HEK293 (cell line): Measurements from ENCODE around the gene AP3B1.

Source experiments
- BCL6B ChIP-seq: fragments of 450-650 bp; formaldehyde crosslinking; IDR thresholded peaks from 2 replicates; pipeline ENCODE4 v1.5.1; 2017; ENCODE audit warnings: missing biosample characterization, missing genetic modification characterization
- KLF16 ChIP-seq: fragments of 450-650 bp; formaldehyde crosslinking; IDR thresholded peaks from 2 replicates; pipeline ENCODE4 v1.5.1; 2017; ENCODE audit warnings: missing biosample characterization, missing genetic modification characterization
- KLF17 ChIP-seq: fragments of 450-650 bp; formaldehyde crosslinking; IDR thresholded peaks from 2 replicates; pipeline ENCODE4 v1.5.1; 2016; ENCODE audit warnings: missing biosample characterization, missing genetic modification characterization
- MYNN ChIP-seq: fragments of 450-650 bp; formaldehyde crosslinking; IDR thresholded peaks from 2 replicates; pipeline ENCODE4 v1.5.1; 2016; ENCODE audit warnings: missing biosample characterization, missing genetic modification characterization, borderline replicate concordance
- OVOL3 ChIP-seq: fragments of 450-650 bp; formaldehyde crosslinking; IDR thresholded peaks from 2 replicates; pipeline ENCODE4 v1.5.1; 2016; ENCODE audit warnings: missing biosample characterization, missing genetic modification characterization
- PRDM2 ChIP-seq: fragments of 450-650 bp; formaldehyde crosslinking; IDR thresholded peaks from 2 replicates; pipeline ENCODE4 v1.5.1; 2016; ENCODE audit warnings: missing biosample characterization, missing genetic modification characterization, borderline replicate concordance
- PRDM6 ChIP-seq: fragments of 450-650 bp; formaldehyde crosslinking; IDR thresholded peaks from 2 replicates; pipeline ENCODE4 v1.5.1; 2017; ENCODE audit warnings: missing biosample characterization, missing genetic modification characterization
- YY2 ChIP-seq: fragments of 450-650 bp; formaldehyde crosslinking; IDR thresholded peaks from 2 replicates; pipeline ENCODE4 v1.5.1; 2016; ENCODE audit warnings: missing biosample characterization, missing genetic modification characterization
- ZBTB44 ChIP-seq: fragments of 450-650 bp; IDR thresholded peaks from 2 replicates; pipeline ENCODE4 v1.5.1; 2018; ENCODE audit warnings: missing biosample characterization, mild to moderate bottlenecking, missing genetic modification characterization
- ZNF146 ChIP-seq: fragments of 450-650 bp; formaldehyde crosslinking; IDR thresholded peaks from 2 replicates; pipeline ENCODE4 v1.5.1; 2016; ENCODE audit warnings: missing biosample characterization, missing genetic modification characterization
- ZNF184 ChIP-seq: fragments of 450-650 bp; IDR thresholded peaks from 2 replicates; pipeline ENCODE4 v1.5.1; 2018; ENCODE audit warnings: missing biosample characterization, mild to moderate bottlenecking, missing genetic modification characterization
- ZNF2 ChIP-seq: fragments of 450-650 bp; formaldehyde crosslinking; IDR thresholded peaks from 2 replicates; pipeline ENCODE4 v1.5.1; 2016; ENCODE audit warnings: missing biosample characterization, missing genetic modification characterization
- ZNF202 ChIP-seq: fragments of 450-650 bp; formaldehyde crosslinking; IDR thresholded peaks from 2 replicates; pipeline ENCODE4 v1.5.1; 2016; ENCODE audit warnings: missing biosample characterization, missing genetic modification characterization, borderline replicate concordance
- ZNF302 ChIP-seq: fragments of 450-650 bp; formaldehyde crosslinking; IDR thresholded peaks from 2 replicates; pipeline ENCODE4 v1.5.1; 2016; ENCODE audit warnings: missing biosample characterization, missing genetic modification characterization, low read depth
- ZNF335 ChIP-seq: fragments of 450-650 bp; formaldehyde crosslinking; conservative IDR thresholded peaks from 2 replicates; pipeline ENCODE4 v1.5.1; 2016; ENCODE audit warnings: missing biosample characterization, missing genetic modification characterization
- ZNF416 ChIP-seq: fragments of 450-650 bp; formaldehyde crosslinking; IDR thresholded peaks from 2 replicates; pipeline ENCODE4 v1.5.1; 2016; ENCODE audit warnings: missing biosample characterization, missing genetic modification characterization
- ZNF426 ChIP-seq: fragments of 450-650 bp; formaldehyde crosslinking; IDR thresholded peaks from 2 replicates; pipeline ENCODE4 v1.5.1; 2017; ENCODE audit warnings: missing biosample characterization, missing genetic modification characterization, mild to moderate bottlenecking, inconsistent platforms, moderate library complexity
- ZNF449 ChIP-seq: fragments of 450-650 bp; formaldehyde crosslinking; IDR thresholded peaks from 2 replicates; pipeline ENCODE4 v1.5.1; 2017; ENCODE audit warnings: missing biosample characterization, mild to moderate bottlenecking, missing genetic modification characterization, moderate library complexity
- ZNF501 ChIP-seq: fragments of 450-650 bp; formaldehyde crosslinking; IDR thresholded peaks from 2 replicates; pipeline ENCODE4 v1.5.1; 2016; ENCODE audit warnings: missing biosample characterization, missing genetic modification characterization
- ZNF513 ChIP-seq: fragments of 450-650 bp; IDR thresholded peaks from 2 replicates; pipeline ENCODE4 v1.5.1; 2018; ENCODE audit warnings: missing biosample characterization, missing genetic modification characterization
- ZNF561 ChIP-seq: fragments of 450-650 bp; IDR thresholded peaks from 2 replicates; pipeline ENCODE4 v1.5.1; 2018; ENCODE audit warnings: missing biosample characterization, missing genetic modification characterization, borderline replicate concordance
- ZNF585B ChIP-seq: fragments of 450-650 bp; formaldehyde crosslinking; IDR thresholded peaks from 2 replicates; pipeline ENCODE4 v1.5.1; 2016; ENCODE audit warnings: missing biosample characterization, missing genetic modification characterization
- ZNF843 ChIP-seq: fragments of 450-650 bp; formaldehyde crosslinking; IDR thresholded peaks from 2 replicates; pipeline ENCODE4 v1.5.1; 2016; ENCODE audit warnings: missing biosample characterization, missing genetic modification characterization
- ZSCAN30 ChIP-seq: fragments of 450-650 bp; IDR thresholded peaks from 2 replicates; pipeline ENCODE4 v1.5.1; 2018; ENCODE audit warnings: missing biosample characterization, mild to moderate bottlenecking, missing genetic modification characterization, moderate library complexity

Gene AP3B1

GRCh38 chr5:77995793-77996409 is 298.6 kb downstream of the AP3B1 start (continued):
- TF ChIP-seq ZNF302 (no peak), ZNF416 (tag by site-specific recombination) (no peak), ZNF335 (peak; percentile 19; the same call in 1 of the 2 replicates), ZNF501 (tag by site-specific recombination) (peak; percentile 88; the same call in 1 of the 2 replicates), KLF17 (peak; percentile 68; the same call in 1 of the 2 replicates), ZNF184 (tag by site-specific recombination) (peak; percentile 5; the same call in 1 of the 2 replicates), ZNF202 (no peak), KLF16 (peak; percentile 83; the same call in 1 of the 2 replicates), PRDM2 (tag by site-specific recombination) (no peak), BCL6B (tag by site-specific recombination) (peak; percentile 79), ZNF513 (tag by site-specific recombination) (peak; percentile 53), ZNF146 (tag by site-specific recombination) (peak; percentile 71; the same call in 1 of the 2 replicates), ZNF449 (tag by site-specific recombination) (peak; percentile 70), OVOL3 (tag by site-specific recombination) (peak; percentile 95), ZSCAN30 (tag by site-specific recombination) (peak; percentile 94), YY2 (peak; percentile 16; the same call in 1 of the 2 replicates), ZBTB44 (tag by site-specific recombination) (peak; percentile 89), ZNF561 (tag by site-specific recombination) (peak; percentile 97), MYNN (tag by site-specific recombination) (peak; percentile 50), ZNF2 (tag by site-specific recombination) (peak; percentile 92), ZNF426 (no peak), ZNF843 (tag by site-specific recombination) (peak; percentile 100), PRDM6 (tag by site-specific recombination) (peak; percentile 100), ZNF585B (tag by site-specific recombination) (no peak)
